ENCODE data around the gene ERC2. TPM values are rescaled to one million over a fixed set of nuclear protein-coding genes. Genes with fewer than 3 reads are reported as not detected.
A peak's percentile ranks its signal among the peaks of the same experiment; 100 is the strongest.
"Not testable (repeated sequence)": the region's sequence is repeated elsewhere in the genome, so short reads cannot be mapped to it uniquely, and the experiment has no call there.

Gene ERC2
- total RNA-seq, 1 experiment from 2014 or later = 1.2 TPM

DNA sequence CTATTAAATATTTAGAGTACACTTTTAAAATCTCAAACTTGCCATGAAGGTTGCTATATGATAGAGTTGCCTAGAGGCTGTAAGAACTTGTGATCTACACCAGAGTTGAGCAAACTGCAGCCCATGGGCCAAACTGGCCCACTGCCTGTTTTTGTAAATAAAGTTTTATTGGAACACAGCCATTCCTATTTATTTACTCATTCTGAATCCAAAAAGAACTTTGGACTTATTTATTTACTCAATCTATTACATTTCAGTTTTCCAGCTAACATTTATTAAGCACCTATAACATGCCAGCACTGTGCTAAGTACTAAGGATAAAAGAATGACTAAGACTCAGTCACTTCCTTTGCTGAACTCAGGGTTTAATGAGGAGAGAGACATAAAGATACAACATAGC lies 403.6 kb downstream of the ERC2 start:
- peak; percentile 9 for DNase-seq (ENCODE audit: low read depth)

DNA sequence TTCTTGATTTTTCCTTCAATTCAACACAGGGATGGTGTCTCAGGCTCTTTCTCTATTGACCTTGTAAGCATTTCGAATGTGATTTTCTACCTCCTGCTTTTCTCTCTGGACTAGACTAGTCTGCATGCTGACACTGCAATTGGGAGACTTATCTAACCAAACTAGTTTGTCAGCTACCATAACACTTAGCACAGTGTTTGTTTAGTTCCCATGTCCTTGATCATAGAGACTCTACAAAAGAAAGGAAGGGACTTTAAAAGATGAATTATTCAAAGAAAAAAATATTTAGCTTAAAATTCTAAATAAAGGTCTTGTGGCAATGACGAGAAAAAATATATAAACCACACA lies 407.0 kb downstream of the ERC2 start:
- no peak for DNase-seq (ENCODE audit: low read depth)

DNA sequence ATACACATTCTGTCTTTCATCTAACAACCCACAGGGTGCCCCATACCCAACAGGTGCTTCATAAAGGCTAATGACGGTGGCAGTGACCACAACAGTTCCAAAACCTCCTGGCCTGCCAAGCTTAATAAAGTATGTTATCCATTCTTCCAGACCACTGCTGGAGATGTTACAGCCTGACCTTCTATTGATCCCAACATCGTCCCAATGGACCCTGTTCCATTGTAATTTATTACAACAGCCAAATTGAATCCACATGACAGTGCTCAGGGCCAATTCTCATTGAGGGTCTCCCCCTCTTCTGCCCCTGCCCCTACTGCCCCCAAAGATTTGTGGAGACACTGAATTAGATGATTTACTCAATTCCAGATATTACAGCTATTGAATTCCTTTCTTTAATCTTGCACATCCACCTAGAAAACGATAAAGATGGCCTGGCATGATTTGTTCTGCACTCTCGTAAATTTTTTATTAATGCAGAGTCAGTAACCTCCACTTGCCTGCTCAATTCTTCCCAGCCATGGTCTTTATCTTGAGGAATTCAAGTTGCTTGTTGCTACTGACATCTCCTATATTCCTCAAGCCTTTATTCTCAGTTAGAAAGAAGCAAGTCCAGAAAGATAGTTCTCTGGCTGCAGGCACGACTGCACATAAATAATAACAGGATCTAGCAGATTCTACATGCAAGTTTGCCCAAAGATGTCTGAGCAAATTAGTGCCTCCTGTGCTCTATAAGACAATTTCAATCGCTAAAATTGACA lies 407.6 kb downstream of the ERC2 start:
- no peak for DNase-seq (ENCODE audit: low read depth)

- no peak for DNase-seq (ENCODE audit: low read depth)
Measured at GRCh38 chr3:56059731-56060130, 408.5 kb downstream of the ERC2 start.

GRCh38 chr3:56055951-56056350 lies 412.3 kb downstream of the ERC2 start:
- no peak for DNase-seq (ENCODE audit: low read depth)

- no peak for DNase-seq (ENCODE audit: low read depth)
Measured at GRCh38 chr3:56055546-56055945, 412.7 kb downstream of the ERC2 start.

- DNase-seq (ENCODE audit: low read depth) = no peak
Measured at GRCh38 chr3:56054844-56055243, 413.4 kb downstream of the ERC2 start.

DNA sequence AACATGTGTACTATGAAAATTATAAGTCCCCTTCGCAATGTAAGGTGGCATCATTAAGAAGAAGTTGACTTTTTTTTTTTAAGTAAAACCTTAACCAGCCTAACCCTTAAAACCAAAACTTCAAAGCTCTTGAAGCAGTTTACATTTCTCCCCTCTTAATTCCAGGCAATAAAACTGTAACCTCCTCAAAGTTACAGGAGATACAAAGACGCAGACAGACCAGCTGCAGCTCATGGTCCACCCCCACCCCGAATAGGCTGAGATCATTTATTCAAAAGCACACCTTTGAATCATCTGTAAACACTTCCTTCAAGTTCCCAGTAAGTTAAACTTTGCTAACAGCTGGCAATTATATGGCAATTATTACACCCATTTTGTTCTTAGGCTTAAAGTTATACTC lies 414.5 kb downstream of the ERC2 start:
- no peak for DNase-seq (ENCODE audit: low read depth)

GRCh38 chr3:56052188-56052587 lies 416.1 kb downstream of the ERC2 start:
- DNase-seq (ENCODE audit: low read depth) = no peak

DNA sequence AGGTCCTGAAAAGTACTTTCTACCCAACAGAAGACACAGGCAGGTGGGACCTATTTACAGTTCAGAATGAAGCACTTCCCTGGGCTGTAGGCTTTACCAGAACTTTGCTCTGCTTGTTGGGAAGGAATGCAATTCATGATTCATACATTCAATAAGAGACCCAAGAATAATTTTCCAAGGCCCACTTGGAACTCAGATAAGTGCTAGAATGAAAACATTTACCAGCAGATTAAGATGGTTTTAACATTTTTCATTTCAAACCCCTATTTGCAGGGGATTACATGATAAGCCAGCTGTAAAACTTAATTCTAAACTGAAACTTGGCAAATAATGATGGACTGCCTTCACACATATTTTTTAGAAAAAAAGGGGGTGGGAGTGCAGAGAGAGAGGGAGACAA lies 417.2 kb downstream of the ERC2 start:
- no peak for DNase-seq (ENCODE audit: low read depth)

GRCh38 chr3:56048946-56049345 lies 419.3 kb downstream of the ERC2 start:
- DNase-seq (ENCODE audit: low read depth) = no peak

GRCh38 chr3:56048331-56048730 lies 419.9 kb downstream of the ERC2 start:
- no peak for DNase-seq (ENCODE audit: low read depth)

GRCh38 chr3:56042326-56042951 lies 425.8 kb downstream of the ERC2 start:
- DNase-seq (ENCODE audit: low read depth) = peak; percentile 37

DNA sequence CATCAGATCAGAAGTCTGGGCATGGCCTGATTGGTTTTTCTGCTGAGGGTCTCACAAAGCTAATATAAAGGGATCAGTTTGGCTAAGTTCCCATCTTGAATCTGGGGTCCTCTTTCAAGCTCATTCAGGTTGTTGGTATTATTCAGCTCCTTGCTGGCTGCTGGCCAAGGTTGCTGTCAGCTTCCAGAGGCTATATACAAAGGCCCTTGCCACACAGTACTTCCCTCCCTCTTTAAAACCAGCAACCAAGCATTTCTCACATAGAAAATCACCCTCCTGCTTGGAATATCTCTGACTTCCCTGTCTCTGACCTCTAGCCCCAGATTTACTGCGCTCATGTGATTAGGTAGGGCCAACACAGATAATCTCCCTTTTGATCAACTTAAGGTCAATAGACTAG lies 442.9 kb downstream of the ERC2 start:
- no peak for DNase-seq (ENCODE audit: low read depth)

DNA sequence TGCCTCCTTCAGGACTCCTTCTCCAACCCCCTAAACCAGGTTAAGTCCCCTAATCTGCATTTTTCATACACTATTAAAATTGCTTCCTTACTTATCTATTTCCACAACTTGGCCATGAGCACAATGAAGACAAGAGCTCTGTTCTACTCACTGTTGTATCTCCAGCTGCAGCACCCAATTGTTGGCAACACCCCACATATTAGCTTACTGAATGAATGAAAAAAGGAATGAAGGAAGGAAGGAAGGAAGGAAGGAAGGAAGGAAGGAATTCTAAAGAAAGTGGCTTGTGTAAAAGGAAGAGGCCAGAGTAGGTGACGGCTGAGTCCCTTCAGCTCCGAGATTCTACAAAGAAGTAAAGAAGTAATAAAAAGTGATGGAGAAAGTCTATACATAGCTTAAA lies 444.7 kb downstream of the ERC2 start:
- no peak for DNase-seq (ENCODE audit: low read depth)

DNA sequence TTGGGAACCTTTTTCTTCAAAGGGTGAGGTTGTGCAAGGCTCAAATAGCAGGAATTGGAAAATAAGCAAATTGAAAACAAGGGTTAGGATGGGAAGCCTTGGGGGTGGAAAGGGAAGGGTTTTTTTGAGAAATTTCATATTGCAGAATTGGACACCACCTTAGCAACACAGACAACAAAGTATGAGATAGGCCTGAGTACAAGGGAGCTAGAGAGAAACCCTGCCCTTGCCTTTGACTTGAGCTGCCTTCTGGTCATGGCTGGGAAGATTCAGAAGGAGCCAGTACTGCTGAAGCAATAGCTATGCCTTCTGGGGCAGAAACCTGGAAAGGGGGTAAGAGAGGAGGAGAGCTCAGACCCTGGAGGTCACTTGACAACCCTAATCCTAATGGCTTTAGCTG lies 445.6 kb downstream of the ERC2 start:
- DNase-seq (ENCODE audit: low read depth) = no peak

DNA sequence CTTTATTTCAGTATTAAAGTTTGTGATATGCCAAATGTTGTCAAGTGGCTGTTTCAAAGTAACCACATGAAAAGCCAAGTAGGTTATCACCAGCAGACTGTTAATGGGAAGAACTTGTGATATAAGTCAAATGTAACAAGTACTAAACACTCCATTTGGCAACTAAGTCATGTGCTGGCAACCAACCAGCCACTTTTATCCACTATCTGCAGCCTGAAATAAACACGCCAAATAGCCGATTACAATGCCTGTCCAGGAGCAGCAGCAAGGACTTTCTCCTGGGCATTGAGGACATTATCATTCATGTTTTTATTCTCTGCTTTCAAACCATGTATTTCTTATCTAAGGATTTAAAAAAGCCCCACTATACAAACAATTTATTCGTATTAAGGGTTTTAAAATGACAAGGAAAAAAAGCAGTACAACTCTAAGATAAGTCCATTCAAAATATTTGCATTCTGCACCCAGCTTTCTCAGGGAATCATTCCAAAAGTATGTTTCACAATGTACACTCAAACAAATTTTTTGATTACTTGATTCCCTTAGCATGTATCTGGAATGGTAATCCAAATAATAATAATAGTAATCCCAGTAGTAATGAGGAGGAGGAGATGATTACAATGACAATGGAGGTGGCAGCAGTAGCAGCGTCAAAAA lies 448.6 kb downstream of the ERC2 start:
- DNase-seq (ENCODE audit: low read depth) = no peak

DNA sequence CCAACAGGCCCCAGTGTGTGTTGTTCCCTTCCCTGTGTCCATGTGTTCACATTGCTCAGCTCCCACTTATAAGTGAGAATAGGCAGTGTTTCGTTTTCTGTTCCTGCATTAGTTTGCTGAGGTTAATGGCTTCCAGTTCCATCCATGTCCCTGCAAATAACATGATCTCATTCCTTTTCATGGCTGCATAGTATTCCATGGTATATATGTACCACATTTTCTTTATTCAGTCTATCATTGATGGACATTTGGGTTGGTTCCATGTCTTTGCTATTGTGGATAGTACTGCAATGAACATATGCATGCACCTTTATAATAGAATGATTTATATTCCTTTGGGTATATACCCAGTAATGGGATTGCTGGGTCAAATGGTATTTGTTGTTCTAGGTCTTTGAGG lies 452.9 kb downstream of the ERC2 start:
- not testable (repeated sequence) for DNase-seq (ENCODE audit: low read depth)

GRCh38 chr3:56012721-56013120 lies 455.5 kb downstream of the ERC2 start:
- DNase-seq (ENCODE audit: low read depth) = no peak

GRCh38 chr3:56005196-56005805 lies 463.0 kb downstream of the ERC2 start:
- DNase-seq (ENCODE audit: low read depth) = peak; percentile 70

DNA sequence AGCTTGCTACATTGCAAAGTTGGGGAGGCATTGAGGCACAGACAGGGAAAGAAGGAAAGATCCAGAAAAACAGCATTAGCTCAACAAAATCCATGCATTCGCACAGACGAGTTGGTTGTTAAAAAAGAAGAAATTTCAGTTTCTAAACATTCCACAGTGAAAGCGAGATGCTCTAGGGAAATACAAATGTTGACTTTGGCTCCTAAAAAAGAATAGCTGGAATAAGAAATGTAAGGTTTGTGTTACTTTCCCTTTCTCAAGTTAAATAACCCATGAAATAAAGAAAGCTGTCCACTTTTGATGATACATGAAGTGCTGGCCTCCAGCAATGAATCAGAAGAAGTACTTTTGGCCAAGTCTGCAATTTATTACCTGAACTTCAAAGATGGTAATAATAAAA lies 465.1 kb downstream of the ERC2 start:
- no peak for DNase-seq (ENCODE audit: low read depth)

DNA sequence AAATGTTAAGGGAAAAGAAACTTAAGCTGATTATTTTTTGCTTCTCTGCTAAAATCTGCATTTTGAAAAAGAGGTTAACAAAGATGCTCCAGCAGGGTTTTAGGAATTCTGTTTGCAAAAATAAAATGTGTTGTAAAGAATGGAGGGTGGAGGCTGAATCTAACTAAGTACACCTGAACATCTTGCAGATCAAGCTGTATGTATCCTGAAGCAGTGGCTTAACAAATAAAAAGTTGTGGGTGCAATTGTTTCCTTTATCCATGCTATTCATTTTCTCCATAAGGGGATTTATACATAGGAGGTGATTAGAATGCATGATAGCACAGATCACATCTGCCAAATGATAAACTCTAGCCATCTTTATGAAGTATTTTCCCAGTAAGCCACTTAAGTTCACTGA lies 466.3 kb downstream of the ERC2 start:
- no peak for DNase-seq (ENCODE audit: low read depth)

DNA sequence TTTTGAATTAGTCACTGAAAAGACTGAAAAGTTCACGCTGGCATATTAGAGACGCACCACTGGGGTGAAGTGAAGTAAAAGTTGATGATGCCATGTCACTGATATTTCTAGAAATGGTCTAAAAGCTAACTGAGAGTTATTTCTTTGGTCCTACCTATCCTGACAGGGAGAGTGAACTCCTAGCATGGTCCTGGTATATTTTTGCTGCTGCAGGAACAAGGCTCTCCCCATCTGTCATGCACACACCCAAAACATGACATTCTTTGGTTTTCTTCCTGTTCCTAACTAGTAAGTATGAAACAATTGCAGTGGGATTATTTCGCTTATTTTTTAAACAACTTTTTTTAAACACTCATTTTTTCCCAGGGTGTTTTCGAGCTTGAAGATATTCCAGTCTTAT lies 466.7 kb downstream of the ERC2 start:
- DNase-seq (ENCODE audit: low read depth) = no peak
